Suppressor macrophage (primary cell): Measurements from ENCODE around the gene MCRIP2.

Experiments used
- DNase-seq, 4 experiments: peaks; one replicate each; pipeline ENCODE4 v3.0.0-alpha.2; 2020 to 2022

Gene MCRIP2

DNA sequence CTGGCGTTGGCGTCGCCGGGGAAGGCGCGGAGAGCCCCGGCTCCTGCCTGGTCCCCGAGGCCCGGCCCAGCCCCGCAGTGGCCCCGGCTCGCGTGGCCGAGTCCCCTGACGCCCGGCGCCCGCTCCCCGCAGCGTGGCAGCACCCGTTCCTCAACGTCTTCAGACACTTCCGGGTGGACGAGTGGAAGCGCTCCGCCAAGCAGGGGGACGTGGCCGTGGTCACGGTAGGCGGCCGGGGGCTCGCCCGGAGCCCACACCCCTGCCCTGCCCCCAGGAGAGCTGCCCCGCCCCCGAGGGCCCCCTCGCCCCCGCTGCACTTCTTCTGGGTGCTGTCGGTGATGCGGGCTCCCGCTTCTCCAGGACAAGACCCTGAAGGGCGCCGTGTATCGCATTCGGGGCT, 8.0 kb downstream of the MCRIP2 start:
- DNase-seq, result peak; percentile 11 to 58 (median 34)

DNA sequence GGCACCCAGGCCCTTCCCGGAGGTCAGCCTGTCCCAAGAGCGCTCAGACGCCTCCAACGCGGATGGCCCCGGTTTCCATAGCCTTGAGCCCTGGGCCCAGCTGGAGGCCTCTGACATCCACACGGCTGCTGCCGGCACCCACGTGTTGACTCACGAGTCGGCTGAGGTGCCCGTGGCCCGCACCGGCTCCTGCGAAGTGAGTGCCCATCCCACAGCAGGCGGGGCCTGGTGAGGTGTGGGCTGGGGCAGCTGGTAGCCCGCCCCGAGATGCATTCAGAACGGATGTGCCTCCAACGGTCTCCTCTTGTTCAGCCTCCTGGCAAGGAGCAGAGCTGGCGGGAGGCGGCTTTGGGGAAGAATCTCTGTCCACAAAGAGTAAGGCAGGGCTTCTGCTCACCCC, 10.2 kb downstream of the MCRIP2 start:
- DNase-seq, result no peak

DNA sequence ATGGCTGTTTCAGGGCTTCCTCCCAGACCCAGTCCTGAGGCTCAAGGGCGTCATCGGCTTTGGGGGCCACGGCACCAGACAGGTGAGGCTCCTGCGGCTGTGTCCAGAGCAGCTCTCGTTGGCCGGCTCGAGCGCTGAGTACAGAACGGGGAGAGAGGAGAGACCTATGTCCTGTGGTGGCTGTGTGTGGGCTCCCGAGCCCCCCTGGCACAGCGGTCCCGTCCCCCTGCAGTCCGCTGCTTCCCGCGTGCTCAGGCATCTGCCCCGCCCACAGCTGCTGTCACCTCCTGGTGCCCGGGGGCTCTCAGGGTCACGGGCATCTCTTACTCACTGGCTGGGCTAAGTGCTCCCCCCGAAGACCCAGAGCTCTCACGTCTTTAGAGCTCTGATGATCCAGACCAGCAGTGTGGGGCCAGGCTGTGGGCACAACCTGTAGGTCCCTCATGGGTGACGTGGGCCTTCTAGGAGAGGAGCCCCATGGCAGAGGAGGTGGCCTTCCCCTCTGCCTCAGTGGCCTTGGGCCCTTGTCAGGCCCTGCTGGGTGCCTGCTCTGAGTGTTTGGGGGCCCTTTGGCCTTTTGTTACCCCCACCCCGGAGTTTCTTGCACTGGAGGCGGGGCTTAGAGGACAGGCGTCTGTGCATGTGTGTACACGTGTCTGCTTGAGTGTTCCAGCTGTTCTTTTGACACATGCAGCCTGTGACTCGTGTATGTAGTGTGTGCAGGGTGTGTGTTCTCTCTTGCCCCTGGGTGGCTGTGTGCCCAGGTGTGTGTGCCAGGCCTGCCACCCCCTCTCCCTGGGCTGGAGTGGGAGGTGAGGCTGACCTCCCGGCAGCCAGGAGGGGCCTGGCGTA, 11.1 kb downstream of the MCRIP2 start:
- no peak for DNase-seq

DNA sequence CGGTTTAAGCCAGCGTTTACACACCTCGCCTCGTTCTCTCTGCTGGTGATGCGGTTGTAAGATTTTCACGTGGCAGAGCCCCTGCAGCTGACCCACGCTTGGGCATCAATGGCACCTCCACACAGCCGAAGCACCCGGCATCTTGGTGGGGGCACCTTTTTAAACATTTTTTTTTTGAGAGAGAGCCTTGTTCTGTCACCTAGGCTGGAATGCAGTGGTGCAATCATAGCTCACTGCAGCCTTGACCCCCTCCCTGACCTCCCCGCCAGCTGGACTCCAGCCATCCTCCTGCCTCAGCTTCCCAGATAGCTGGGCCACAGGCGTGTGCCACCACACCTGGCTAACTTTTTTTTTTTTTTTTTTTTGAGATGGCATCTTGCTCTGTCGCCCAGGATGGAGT, 12.4 kb downstream of the MCRIP2 start:
- no peak for DNase-seq

DNA sequence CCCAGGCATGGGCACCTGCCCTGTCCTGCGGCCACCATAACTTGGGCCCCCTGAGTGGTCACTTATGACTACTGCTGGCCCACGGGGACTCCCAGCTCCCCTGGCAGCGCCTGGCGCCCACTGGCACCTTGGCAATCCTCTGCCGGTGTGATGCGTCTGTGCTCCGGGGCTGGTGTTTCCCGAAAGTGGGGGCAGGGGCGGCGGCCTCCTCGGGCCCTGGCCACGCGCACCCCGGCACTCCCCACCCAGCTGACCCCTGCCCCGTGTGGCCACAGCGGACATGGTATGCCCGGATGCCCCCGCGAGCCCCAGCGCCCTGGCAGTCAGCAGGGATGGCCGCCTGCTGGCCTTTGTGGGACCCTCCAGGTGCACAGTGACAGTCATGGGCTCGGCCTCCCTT, 15.9 kb downstream of the MCRIP2 start:
- DNase-seq, result no peak

DNA sequence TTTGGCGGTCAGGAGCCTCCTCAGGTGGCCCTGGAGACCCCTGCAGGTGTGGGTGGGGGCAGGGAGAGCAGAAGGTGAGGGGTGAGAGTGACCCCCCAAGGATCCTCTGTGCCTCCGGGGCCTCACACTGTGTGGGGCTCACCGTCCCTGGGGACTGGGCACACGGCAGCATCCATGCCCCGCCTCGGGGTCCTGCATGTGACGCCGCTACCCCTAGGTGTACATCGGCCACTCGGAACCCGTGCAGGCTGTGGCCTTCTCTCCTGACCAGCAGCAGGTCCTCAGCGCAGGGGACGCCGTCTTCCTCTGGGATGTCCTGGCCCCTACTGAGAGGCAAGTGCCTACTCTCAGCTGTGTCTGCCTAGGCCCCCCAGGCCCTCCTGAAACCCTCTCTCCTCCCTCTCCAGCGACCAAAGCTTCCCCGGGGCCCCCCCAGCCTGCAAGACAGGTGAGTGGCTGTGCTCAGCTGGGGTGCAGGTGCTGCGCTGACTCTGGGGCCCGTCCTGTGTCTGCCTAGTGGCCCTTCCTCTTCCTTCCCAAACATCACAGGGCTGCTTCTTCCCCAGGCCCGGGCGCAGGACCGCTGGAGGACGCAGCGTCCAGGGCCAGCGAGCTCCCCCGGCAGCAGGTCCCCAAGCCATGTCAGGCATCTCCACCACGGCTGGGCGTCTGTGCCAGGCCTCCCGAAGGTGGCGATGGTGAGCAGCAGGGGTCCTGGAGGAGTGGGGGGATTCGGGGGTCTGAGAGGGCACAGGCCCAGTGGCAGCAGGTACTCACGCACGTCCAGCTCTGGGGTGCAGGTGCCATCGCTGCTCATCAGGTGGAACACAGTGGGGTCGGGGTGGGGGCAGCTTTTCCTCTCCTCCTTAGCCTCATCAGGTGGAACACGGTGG, 17.3 kb downstream of the MCRIP2 start:
- DNase-seq, result no peak

DNA sequence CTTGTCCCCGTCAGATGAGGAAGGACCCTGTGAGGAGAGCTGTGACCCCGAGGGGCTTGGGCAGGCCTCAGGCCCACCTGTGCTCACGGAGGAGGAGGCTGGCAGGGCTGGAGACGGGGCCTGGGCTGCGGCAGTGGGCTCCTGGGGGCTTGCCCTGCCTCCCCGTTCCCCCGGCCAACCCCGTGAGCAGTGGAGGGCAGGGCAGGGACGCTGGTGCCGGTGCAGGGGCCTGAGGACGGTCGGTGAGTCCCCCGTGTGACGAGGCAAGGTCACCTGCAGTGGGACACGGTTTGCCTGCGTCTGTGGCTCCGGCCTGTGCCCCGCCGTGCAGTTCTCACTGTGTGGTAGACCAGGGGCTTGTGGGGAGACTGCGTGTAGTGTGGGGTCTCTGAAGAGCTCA, 18.0 kb downstream of the MCRIP2 start:
- DNase-seq, result no peak

DNA sequence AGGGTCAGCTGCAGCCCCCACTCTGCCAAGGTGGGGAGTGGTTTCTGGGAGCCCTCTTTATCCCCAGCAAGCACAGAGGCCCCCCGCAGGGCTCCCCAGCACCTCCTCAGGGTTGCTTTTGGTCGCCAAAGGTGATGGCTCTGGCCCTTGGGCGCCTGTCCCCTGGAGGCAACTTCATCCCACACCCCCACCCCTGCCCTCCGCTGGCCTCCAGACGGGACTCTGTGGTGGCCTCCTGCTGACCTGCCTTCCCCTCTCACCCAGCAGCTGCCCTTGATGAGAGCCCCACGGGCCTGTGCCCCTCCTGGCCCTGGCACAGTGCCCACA, 18.5 kb downstream of the MCRIP2 start:
- no peak for DNase-seq

DNA sequence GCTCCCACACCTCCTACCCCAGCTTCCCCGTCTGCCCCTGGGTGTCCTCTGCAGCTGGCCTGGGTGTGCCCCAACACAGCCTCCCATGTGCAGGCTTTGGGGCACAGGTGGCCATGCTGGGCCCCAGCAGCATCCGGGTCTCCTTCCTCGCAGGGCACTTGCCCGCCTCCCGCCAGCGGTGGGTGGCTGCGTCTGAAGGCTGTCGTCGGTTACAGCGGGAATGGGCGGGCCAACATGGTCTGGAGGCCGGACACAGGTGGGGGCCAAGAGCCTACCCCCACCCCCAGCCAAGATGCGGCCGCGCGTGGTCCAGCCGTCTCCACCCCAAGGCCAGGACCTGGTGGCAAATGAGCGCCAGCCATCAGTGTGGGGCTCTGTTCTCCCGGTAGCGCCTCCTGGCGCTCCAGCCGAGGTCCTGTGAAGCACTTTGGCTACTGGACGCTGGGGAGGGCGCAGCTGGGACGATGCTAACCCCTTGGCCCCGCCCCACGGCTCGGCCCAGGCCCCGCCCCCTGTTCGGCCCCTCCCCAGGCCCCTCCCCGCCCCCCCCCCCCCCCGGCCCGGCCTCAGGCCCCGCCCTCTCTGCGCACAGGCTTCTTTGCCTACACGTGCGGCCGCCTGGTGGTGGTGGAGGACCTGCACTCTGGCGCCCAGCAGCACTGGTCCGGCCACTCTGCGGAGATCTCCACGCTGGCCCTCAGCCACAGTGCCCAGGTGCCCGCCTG, 19.0 kb downstream of the MCRIP2 start:
- peak; percentile 92 to 97 (median 96) for DNase-seq

DNA sequence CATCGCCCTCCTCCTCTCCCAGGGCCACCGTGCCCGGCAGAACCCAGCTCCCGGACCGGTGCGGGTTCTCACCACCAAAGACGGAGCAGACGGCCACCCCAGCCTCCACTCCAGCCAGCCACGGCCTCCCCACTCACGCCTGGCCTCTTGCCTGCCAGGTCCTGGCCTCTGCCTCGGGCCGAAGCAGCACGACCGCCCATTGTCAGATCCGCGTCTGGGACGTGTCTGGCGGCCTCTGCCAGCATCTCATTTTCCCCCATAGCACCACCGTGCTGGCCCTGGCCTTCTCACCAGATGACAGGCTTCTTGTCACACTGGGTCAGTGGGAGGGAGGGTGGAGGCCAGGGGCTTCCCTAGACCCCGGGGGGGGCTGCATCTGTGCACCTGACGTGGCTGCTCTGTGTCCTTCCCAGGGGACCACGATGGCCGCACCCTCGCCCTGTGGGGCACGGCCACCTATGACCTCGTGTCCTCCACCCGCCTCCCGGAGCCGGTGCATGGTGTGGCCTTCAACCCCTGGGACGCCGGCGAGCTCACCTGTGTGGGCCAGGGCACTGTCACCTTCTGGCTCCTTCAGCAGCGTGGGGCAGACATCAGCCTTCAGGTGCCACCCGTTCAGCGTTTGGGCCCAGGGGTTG, 19.7 kb downstream of the MCRIP2 start:
- DNase-seq, result no peak

DNA sequence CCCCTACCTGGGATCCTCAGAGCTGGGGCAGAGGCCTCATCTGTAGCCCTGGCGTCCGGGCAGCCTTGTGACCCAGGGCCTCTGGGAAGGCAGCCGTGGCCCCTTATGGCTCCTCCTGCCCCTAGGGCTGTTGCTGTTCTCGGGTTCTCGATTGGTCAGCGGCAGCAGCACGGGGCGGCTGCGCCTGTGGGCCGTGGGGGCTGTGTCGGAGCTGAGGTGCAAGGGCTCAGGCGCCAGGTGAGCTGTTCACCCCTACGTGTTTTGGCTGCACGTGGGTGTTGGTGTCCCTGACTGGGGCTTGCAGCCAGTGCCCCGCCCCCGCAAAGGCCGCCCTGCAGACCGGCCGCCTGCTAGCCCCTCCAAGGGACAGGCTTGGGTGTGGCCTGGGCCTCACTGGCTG, 20.5 kb downstream of the MCRIP2 start:
- no peak for DNase-seq

DNA sequence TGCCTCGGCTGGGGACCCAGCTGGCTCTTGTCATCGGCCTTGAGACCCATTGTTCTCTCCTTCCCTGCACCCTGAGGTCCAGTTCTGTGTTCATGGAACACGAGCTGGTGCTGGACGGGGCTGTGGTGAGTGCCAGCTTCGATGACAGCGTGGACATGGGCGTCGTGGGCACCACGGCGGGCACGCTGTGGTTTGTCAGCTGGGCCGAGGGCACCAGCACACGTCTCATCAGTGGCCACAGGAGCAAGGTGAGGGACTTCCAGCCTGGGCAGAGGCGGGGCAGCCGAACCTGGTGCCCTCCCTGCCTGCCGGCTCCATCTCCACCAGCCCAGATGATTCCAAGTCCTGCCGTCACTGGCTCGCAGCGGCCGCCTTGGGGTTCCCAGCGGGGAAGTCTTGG, 21.0 kb downstream of the MCRIP2 start:
- no peak for DNase-seq

DNA sequence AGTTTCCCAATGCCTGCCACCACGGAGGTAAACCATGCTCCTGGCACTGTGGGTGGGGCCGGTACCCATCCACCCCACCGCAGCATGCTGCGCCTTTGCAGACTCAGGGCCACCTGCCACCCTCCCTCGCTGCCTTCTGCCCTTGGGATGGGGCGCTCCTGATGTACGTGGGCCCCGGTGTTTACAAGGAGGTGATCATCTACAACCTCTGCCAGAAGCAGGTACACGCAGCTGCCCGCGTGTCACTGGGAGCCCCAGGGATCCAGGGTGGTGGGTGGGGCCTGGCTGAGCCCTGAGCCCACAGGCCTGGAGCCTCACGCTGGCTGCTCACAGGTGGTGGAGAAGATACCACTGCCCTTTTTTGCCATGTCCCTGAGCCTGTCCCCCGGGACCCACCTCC, 24.9 kb downstream of the MCRIP2 start:
- DNase-seq, result no peak

DNA sequence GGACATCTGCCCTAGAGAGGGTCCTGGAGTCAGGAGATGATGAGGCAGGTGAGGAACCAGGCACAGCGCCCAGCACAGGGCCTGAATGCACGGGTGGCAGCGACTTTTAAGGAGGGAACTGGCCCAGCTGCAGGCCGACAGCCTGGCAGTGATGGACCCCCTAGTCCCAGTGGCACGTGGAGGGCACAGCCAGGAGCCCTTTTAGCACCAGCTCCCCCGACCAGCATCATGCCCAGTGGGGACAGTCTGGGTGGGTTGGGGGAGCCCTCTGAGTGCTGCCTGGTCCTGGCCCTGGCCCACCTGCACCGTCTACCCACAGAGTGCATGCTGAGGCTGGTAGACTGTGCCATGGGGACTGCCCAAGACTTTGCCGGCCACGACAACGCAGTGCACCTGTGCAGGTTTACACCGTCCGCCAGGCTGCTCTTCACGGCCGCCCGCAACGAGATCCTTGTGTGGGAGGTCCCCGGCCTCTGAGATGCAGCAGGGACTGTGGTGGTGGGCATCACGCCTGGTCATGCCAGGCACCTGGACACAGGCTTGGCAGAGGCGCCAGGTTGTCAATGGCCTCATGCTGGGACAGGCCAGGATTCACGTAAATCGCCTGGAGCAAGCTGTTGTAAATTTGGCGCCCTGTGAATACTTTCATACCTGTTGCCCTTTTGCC, 25.6 kb downstream of the MCRIP2 start:
- no peak for DNase-seq

DNA sequence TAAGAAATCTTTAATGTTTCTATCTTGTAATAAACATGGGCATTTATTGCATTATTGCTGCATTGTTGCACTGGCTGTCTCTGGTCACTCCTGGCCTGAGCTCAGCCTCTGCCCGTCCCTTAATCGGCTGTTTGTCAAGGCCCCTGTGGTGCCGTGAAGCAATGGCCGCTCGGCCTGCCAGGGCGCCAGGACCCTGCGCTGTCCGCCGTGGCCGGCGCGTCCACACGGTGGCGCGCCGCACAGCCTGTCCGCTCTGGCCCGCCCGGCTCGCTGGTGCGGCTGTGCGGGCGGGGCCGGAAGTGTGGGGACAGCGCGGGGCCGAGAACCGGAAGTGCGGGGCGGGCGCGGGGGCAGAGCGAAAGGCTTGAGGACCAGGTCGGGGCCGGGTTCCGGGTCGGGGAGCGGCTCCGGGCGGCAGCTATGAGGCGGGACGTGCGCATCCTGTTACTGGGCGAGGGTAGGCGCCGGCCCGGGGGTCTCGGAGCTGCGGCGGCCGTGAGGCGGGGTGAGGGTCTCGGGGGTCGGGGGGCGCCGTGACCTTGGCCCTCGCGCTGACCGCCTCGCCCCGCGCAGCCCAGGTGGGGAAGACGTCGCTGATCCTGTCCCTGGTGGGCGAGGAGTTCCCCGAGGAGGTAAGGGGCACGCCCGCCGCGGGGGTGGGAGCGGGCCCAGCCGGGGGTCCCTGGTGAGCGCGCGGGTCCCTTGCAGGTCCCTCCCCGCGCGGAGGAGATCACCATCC, 26.3 kb downstream of the MCRIP2 start, which contains the start of gene RHOT2:
RHOT2 (plus strand) TSS at position 353 of the 739 bp plus-strand sequence; CDS start at position 421, 68 bp downstream.
- DNase-seq, result peak; percentile 96 to 99 (median 98)

DNA sequence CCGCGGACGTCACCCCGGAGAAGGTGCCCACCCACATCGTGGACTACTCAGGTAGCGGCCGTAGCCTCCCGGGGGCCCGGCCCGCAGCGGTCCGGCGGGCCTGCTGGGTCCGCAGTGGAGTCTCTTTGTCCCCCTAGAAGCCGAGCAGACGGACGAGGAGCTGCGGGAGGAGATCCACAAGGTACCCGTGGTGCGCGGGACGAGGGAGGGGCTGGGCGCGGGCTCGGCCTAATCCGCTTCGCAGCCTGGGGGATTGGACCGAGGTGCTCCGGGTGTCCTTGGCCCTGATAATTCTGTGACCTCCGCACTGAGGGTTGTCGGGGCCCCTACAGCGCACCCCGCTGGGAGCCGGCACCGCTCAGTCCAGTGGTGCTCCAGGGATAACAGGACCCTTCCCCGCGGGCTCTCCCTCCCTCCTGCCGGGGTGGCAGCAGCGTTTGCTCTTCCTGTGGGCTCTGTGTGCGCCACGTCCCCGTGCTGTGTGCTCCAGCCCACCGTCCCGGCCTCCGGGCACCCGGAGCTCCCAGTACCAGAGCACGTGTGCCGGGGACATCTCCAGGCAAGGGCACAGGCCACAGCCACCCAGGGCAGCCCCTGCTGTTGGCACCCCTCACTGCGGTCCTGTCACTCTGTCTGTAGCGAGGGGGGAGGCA, 27.0 kb downstream of the MCRIP2 start:
- DNase-seq, result peak in 3 of 4 experiments; percentile 7 to 41 (median 19)

DNA sequence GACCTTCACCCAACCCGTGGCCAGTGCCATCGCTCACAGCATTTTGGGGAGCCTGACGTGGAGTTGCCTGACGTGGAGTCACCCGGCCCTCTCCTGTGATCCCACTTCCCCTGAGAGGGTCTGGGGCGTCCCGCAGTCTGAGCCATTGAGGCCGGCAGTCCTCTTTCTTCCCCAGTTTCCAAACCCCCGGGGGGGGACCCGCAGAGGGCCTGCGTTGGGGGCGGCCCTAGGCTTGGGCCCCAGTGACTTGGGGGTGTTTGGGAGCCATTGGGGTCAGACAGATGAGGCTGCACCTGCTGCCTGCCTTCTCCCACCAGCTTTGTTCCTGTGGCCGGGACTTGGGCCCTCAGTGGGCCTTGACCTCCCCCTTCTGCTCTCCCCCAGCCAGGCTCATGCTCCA, 28.0 kb downstream of the MCRIP2 start:
- DNase-seq, result no peak

DNA sequence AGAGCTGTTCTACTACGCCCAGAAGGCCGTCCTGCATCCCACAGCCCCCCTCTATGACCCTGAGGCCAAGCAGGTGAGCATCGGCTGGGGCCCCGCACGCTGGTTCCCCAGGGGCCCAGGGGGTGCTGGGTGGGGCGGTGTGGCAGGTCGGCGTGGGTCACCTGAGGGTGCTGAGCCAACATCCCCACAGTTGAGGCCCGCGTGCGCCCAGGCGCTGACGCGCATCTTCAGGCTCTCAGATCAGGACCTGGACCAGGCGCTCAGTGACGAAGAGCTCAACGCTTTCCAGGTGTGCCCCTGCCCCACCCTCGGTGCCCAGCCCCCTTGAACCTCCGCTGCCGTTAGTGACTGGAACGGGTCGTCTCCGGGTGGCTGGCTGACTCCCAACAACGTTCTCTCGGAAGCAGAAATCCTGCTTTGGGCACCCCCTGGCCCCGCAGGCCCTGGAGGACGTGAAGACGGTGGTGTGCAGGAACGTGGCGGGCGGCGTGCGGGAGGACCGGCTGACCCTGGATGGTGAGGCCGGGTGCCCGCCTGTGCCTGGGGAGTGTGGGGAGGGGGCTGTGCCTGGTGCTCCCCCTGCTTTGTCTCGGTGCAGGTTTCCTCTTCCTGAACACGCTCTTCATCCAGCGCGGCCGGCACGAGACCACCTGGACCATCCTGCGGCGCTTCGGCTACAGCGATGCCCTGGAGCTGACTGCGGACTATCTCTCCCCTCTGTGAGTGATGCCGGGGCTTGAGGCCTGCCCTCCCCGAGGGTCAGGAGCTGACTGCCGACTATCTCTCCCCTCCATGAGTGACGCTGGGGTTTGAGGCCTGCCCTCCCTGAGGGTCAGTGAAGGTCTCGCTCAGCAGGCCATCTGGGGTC, 29.1 kb downstream of the MCRIP2 start:
- no peak for DNase-seq

DNA sequence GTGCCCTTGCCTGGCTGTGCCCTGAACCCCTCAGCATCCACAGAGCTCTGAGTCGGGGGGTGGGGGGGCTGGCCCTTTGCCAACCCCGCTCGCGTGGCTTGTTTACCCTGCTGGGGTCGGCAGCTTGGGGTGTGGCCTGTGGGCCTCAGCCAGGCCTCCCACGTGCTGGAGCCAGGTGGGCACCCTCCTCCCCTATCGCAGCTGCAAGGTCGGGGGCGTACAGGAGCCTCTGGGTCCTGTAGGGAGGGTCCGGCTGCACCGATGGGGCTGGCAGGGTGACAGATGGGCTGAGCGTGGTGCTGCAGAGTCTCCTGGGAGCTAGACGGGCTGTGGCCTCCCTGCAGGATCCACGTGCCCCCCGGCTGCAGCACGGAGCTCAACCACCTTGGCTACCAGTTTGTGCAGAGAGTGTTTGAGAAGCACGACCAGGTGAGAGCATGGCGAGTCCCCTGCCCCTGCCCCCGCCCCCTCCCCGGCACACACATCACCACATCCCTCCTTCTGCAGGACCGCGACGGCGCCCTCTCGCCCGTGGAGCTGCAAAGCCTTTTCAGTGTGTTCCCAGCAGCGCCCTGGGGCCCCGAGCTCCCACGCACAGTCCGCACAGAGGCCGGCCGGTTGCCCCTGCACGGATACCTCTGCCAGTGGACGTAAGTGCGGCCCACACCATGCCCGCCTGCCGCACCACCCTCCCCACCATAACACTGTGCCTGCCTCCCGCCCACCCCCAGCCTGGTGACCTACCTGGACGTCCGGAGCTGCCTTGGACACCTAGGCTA, 29.9 kb downstream of the MCRIP2 start:
- DNase-seq, result no peak
